Measurements from ENCODE around the gene KIF5A.

Gene KIF5A

DNA sequence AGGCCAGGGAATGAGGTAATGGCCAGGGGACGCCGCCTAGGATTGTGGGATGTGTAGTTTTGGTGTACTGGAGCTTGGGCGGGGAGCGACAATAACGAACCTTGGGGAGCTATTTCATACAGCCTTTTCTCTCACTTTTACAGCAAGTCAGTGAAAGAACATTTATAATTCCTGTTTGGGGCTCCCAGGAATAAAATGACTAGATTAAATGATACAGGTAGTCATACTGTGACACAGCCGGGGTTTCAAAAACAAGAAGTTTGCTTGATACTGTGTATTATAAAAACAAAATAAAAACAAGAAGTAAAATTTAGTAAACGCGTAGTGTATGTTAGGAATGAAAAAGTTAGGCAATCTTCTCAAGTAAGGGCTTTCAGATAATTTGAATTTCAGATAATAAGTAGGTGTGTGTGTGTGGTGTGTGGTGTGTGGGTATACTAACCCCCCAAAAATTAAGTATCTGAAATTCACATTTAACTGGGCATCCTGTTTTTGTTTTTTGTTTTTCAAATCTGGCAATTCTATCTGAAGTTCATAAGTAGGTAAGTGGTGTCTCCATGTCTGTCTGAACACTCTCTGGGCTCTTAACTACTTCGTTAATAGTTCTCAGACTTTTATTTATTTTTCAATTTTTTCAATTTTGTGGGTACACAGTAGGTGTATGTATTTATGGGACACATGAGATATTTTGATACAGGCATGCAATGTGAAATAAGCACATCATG is 2.4 kb upstream of the KIF5A start:
- TF ChIP-seq, protein P1, sequence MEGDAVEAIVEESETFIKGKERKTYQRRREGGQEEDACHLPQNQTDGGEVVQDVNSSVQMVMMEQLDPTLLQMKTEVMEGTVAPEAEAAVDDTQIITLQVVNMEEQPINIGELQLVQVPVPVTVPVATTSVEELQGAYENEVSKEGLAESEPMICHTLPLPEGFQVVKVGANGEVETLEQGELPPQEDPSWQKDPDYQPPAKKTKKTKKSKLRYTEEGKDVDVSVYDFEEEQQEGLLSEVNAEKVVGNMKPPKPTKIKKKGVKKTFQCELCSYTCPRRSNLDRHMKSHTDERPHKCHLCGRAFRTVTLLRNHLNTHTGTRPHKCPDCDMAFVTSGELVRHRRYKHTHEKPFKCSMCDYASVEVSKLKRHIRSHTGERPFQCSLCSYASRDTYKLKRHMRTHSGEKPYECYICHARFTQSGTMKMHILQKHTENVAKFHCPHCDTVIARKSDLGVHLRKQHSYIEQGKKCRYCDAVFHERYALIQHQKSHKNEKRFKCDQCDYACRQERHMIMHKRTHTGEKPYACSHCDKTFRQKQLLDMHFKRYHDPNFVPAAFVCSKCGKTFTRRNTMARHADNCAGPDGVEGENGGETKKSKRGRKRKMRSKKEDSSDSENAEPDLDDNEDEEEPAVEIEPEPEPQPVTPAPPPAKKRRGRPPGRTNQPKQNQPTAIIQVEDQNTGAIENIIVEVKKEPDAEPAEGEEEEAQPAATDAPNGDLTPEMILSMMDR (IDR thresholded peaks at IDR 0.05; ENCODE audit: borderline replicate concordance, insufficient read depth, low read depth, low read length) = no peak
- peak overlapping the region; percentile 90 for H3K4me3 ChIP-seq (ENCODE audit: low read depth, low read length)

DNA sequence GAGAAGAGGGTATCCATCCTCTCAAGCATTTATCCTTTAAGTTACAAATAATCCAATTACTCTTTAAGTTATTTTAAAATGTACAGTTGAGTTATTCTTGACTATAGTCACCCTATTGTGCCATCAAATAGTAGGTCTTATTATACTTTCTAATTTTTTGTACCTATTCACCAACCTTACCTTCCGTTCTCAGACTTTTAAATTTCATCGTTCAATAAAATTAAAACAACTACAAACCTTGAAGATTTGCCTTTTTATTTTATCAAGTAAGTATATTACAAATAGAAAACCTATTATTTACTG is 1.9 kb upstream of the KIF5A start:
- TF ChIP-seq, protein P1 (IDR thresholded peaks at IDR 0.05; ENCODE audit: borderline replicate concordance, insufficient read depth, low read depth, low read length) = no peak
- H3K4me3 ChIP-seq (ENCODE audit: low read depth, low read length) = no peak overlapping the region

DNA sequence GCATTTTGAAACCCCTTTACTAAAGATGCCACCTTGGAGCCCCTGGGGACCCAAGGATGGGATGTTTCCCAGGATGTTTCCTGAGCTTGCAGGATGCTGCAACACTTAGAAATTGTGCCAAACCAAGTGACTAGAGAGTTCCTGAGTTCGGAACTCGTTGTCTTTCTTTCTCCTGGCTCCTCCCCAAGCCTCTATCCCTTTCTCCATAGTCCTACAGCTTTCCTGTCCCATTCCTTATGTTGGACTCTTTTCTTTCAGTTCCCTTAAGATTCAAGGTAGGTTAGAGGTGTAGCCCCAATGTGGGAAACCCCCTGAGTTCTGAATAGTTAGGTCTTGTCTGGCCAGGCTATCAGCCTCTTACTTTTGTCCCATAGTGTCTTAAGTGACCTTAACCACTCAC is 1.4 kb upstream of the KIF5A start:
- TF ChIP-seq, protein P1 (IDR thresholded peaks at IDR 0.05; ENCODE audit: borderline replicate concordance, insufficient read depth, low read depth, low read length) = no peak
- no peak overlapping the region for H3K4me3 ChIP-seq (ENCODE audit: low read depth, low read length)

DNA sequence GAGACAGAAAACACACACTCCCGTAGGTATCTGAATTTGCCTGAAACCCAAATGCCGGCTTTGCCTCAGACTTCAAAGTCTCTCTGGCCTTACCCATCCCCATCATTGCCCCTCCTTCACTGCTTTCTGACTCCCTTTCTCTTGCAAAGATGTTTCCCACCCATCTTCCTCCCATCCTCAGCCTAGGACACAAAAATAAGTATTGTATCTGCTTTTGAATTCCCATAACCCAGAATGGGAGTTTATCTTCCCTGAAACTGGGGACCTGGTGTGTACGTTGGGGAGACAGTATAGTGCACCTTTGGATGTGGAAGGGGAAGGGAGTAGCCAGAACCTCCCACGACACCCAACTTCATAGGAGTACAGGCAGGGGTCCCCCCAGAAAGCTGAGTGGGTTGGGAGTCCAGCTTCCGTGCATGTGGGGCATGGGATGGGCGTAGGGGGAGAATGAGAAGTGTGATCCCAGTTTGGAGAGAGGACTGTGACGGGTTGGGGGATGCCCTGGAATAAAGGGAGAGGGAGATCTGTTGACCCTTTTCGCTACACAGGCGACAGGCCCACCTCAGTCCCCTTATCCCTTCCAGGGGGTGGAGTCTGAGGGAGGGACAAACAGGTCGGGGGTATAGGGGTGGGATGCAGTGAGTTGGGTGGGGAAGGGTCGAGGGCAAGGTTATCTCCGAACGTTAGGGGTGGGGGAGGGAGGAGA is 488 bp upstream of the KIF5A start:
- peak overlapping the region; percentile 34 for H3K4me3 ChIP-seq (ENCODE audit: low read depth, low read length)
- TF ChIP-seq, protein P1 (IDR thresholded peaks at IDR 0.05; ENCODE audit: borderline replicate concordance, insufficient read depth, low read depth, low read length) = no peak

DNA sequence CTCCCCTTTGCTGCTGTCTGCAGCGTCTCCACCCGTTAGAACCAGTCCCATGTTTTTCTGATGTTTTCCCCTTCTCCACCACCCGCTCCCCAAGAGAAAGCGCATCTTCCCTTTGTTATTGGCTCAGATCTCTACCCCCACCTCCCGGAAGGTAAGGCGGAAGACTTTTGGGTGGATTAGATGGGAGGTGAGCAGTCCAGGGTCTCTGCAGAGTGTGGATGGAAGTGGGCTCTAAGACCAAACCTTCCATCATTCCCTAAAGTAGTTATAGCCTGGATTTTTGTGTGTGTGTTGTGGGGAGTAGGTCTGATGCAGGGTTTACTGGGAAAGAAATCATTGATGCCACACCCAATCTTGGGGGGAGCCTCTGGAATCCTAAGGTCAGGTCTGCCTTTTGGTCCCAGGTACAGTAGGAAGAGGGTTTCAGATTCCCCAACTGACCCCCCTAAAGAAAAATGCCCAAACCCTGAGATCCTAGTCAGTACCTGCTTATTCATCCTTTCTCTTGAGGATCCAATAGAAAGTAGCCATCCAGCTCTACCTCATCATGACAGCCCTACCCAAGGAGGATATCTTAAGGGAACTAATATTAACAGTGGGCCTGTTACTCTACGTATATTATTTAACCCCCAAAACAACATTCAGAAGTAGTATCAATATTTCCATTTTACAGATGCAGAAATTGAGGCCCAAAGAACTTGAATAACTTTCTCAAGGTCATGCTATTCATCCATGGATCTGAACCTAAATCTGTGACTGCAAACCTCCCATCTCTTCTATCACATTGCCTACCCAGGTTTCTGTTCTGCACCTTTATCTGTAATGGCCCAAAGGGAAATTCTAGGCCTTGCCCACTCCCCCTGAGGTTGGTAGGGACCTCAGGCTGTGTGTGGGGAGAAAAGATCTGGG is 1.1 kb downstream of the KIF5A start:
- H3K4me3 ChIP-seq (ENCODE audit: low read depth, low read length) = no peak overlapping the region

DNA sequence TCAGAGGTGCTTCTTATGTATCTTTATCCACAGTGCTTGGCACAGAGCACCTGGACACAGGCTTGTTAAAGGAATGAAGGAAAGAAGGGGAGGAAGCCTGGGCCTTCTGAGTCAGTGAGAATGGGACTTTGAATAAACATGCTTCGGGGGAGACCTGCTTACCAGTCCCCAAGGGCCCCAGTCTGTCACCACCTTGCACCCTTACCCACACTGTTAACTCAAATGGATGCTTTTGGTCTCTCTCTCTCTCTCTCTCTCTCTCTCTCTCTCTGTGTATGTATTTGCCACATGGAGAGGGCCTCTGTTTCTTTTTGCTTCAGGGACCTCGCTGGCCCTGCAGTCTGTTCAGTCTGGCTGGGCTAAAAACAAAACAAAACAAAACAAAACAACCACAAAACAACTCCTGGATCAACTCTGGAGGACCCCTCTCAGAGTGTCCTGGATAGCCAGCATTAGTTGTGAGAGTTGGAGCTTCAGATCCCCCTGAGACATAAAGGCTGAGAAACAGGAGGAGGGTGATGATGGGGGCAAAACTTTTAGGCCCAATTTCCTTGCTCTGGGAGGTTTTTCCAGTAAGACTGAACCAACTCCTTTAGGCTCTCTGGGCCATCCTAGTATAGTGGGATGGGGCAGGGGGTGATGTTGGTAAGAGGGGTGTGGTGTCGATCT is 1.9 kb downstream of the KIF5A start:
- TF ChIP-seq, protein P1 (IDR thresholded peaks at IDR 0.05; ENCODE audit: borderline replicate concordance, insufficient read depth, low read depth, low read length) = no peak
- no peak overlapping the region for H3K4me3 ChIP-seq (ENCODE audit: low read depth, low read length)

More for the DNA sequence above, 1.1 kb downstream of the KIF5A start:
- TF ChIP-seq, protein P1 (IDR thresholded peaks at IDR 0.05; ENCODE audit: borderline replicate concordance, insufficient read depth, low read depth, low read length) = no peak
